ENCODE measurements around the gene ERICH2.

DNA sequence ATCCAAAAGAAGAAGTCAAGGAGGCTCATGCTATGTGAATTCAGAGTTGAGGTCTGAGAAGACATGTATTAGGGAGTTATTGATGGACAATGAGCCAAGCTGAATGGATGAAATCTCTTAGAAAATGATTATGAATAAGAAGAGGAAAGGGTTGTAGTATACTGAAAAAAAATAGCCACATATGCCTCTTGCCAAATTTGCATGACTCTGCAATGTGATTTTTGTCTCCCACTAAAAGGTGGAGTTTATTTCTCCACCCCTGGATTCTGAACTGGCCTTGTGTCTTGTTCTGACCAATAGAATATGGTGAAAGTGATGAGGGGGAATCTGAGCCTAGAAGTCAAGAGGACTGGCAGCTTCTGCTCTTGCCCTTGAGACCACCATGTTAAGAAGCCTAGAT is 8.6 kb upstream of the ERICH2 start:
- TF ChIP-seq, protein P1, sequence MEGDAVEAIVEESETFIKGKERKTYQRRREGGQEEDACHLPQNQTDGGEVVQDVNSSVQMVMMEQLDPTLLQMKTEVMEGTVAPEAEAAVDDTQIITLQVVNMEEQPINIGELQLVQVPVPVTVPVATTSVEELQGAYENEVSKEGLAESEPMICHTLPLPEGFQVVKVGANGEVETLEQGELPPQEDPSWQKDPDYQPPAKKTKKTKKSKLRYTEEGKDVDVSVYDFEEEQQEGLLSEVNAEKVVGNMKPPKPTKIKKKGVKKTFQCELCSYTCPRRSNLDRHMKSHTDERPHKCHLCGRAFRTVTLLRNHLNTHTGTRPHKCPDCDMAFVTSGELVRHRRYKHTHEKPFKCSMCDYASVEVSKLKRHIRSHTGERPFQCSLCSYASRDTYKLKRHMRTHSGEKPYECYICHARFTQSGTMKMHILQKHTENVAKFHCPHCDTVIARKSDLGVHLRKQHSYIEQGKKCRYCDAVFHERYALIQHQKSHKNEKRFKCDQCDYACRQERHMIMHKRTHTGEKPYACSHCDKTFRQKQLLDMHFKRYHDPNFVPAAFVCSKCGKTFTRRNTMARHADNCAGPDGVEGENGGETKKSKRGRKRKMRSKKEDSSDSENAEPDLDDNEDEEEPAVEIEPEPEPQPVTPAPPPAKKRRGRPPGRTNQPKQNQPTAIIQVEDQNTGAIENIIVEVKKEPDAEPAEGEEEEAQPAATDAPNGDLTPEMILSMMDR (IDR thresholded peaks at IDR 0.05): no peak
- no peak for TF ChIP-seq EP300 (IDR thresholded peaks at IDR 0.05)
